Right atrium auricular region (tissue), 2 donors: Measurements from ENCODE around the gene PHACTR1. TPM values are rescaled to one million over a fixed set of nuclear protein-coding genes. Genes with fewer than 3 reads are reported as not detected.

Experiments used
- DNase-seq: peaks from one replicate; pipeline ENCODE4 v3.0.0-alpha.2; 2019; ENCODE audit warnings: low spot score
- H3K27ac ChIP-seq, 2 donors: fragments of 200-600 bp; sonication (generic); 1 replicate in 1 of 2; 2 replicates in 1 of 2; pipeline ENCODE4 v1.5.1; 2016 to 2019
- H3K27me3 ChIP-seq, 2 donors: fragments of 200-600 bp; sonication (generic); one replicate each; pipeline versions ENCODE4 v1.5.1 to v1.6.0; 2017 to 2019
- H3K36me3 ChIP-seq: fragments of 200-600 bp; sonication (generic); one replicate; pipeline ENCODE4 v1.5.1; 2016
- H3K4me1 ChIP-seq, 2 donors: fragments of 200-600 bp; sonication (generic); one replicate each; pipeline versions ENCODE4 v1.5.1 to v1.6.0; 2017 to 2019
- H3K4me3 ChIP-seq, 2 donors: fragments of 200-600 bp; sonication (generic); 1 replicate in 1 of 2; 2 replicates in 1 of 2; pipeline ENCODE4 v1.5.1; 2017 to 2019; ENCODE audit warnings: mild to moderate bottlenecking in 1 of 2, moderate library complexity in 1 of 2
- H3K9me3 ChIP-seq, 2 donors: fragments of 200-600 bp; sonication (generic); one replicate each; pipeline ENCODE4 v1.5.1; 2019
- CTCF ChIP-seq, 2 donors: fragments of 200-600 bp; sonication (generic); IDR thresholded peaks; one replicate each; pipeline ENCODE4 v1.5.1; 2019; ENCODE audit warnings: antibody characterized with exemption in 2 of 2
- total RNA-seq, 2 donors: library from RNA; depleted of rRNA; stranded (reverse); fragments of >200 nt; gene quantifications; one replicate each; pipeline ENCODE4 v1.1.0, GENCODE V29; 2016

PHACTR1 gene
- total RNA-seq, 2 donors from 2014 or later, result 19.1 to 46.0 TPM

GRCh38 chr6:13103169-13103568 is 386.6 kb downstream of the PHACTR1 start:
- no peaks in the 10 kb centered on the region for H3K27me3 ChIP-seq
- peaks cover 0 to under 1% of the 10 kb centered on the region in 2 donors for H3K4me1 ChIP-seq
- no peak for DNase-seq
- no peaks in the 10 kb centered on the region for H3K9me3 ChIP-seq
- no peaks in the 10 kb centered on the region for H3K36me3 ChIP-seq
- H3K27ac ChIP-seq, result no peak overlapping the region
- no peak for TF ChIP-seq CTCF (IDR thresholded peaks at IDR 0.05)
- H3K4me3 ChIP-seq, result no peak overlapping the region

GRCh38 chr6:13105139-13105538 is 388.6 kb downstream of the PHACTR1 start:
- Histone ChIP-seq H3K27me3 (no peaks in the 10 kb centered on the region), H3K4me3 (no peak overlapping the region), H3K9me3 (no peaks in the 10 kb centered on the region), H3K27ac (no peak overlapping the region), H3K4me1 (no peaks in the 10 kb centered on the region), H3K36me3 (no peaks in the 10 kb centered on the region)
- no peak for TF ChIP-seq CTCF (IDR thresholded peaks at IDR 0.05)
- no peak for DNase-seq

GRCh38 chr6:13112921-13113320 is 396.4 kb downstream of the PHACTR1 start:
- Histone ChIP-seq H3K27ac (no peak overlapping the region), H3K4me3 (no peak overlapping the region), H3K36me3 (no peaks in the 10 kb centered on the region), H3K4me1 (peaks cover 0 to 8% of the 10 kb centered on the region in 2 donors), H3K27me3 (no peaks in the 10 kb centered on the region), H3K9me3 (no peaks in the 10 kb centered on the region)
- no peak for TF ChIP-seq CTCF (IDR thresholded peaks at IDR 0.05)
- no peak for DNase-seq

GRCh38 chr6:13113376-13113775 is 396.8 kb downstream of the PHACTR1 start:
- no peaks in the 10 kb centered on the region for H3K36me3 ChIP-seq
- H3K4me1 ChIP-seq, result peaks cover 0 to 8% of the 10 kb centered on the region in 2 donors
- no peak overlapping the region for H3K4me3 ChIP-seq
- no peaks in the 10 kb centered on the region for H3K9me3 ChIP-seq
- H3K27me3 ChIP-seq, result no peaks in the 10 kb centered on the region
- no peak for TF ChIP-seq CTCF (IDR thresholded peaks at IDR 0.05)
- H3K27ac ChIP-seq, result no peak overlapping the region
- no peak for DNase-seq

GRCh38 chr6:13113981-13114593 is 397.5 kb downstream of the PHACTR1 start:
- Histone ChIP-seq H3K9me3 (no peaks in the 10 kb centered on the region), H3K27me3 (no peaks in the 10 kb centered on the region), H3K36me3 (no peaks in the 10 kb centered on the region), H3K4me3 (no peak overlapping the region), H3K4me1 (peaks cover 0 to 8% of the 10 kb centered on the region in 2 donors), H3K27ac (no peak overlapping the region)
- no peak for DNase-seq
- TF ChIP-seq CTCF (IDR thresholded peaks at IDR 0.05), result no peak

GRCh38 chr6:13116155-13116554 is 399.6 kb downstream of the PHACTR1 start:
- no peaks in the 10 kb centered on the region for H3K9me3 ChIP-seq
- H3K4me3 ChIP-seq, result no peak overlapping the region
- no peak for TF ChIP-seq CTCF (IDR thresholded peaks at IDR 0.05)
- peaks cover 0 to 8% of the 10 kb centered on the region in 2 donors for H3K4me1 ChIP-seq
- H3K27ac ChIP-seq, result no peak overlapping the region
- H3K27me3 ChIP-seq, result no peaks in the 10 kb centered on the region
- no peaks in the 10 kb centered on the region for H3K36me3 ChIP-seq
- no peak for DNase-seq
